Measurements from ENCODE around the gene NT5DC2.

NT5DC2 gene

DNA sequence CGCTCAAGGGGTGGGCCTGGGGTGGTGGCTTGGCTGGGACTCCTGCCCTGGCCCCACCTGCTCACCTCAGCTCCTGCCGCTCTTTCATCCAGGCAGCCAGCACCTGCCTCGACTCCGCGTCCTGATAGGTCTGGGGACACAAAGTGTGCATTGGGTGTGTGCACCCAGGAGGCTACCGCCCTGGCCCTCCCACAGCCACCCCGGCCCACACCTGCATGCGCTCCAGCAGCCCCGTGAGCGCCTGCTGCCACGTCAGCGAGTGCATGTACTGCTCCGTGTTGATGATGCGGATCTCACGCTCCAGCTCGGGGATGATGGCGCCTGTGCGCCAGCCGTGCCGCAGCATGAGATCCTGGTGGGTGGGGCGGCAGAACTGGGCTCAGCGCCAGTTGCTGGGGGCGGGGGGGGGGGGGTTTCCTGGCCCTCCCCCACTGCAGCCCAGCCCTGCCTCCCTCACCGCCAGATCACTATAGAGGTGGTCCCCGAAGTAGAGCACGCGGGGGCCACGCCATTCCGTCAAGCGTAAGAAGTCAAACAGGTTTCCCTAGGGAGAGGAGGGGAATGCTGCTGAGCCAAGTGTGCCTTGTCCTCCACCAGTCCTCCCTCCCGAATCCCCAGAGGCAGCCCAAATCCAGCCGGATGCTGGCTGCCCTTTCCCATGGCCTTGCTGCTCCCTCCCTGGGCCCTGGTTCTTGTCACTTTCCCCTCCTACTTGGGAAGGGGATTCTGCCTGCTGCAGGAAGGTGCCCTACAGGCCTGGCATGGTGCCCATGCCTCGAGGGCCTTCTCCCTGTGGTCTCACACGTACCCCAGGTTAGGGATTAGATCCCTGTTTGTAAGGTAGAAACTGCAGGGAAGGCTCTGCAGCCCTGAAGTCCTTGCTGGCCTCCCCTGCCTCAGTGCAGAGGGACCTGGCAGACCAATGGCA is 8.6 kb downstream of the NT5DC2 start:
- DNase-seq = no peak

DNA sequence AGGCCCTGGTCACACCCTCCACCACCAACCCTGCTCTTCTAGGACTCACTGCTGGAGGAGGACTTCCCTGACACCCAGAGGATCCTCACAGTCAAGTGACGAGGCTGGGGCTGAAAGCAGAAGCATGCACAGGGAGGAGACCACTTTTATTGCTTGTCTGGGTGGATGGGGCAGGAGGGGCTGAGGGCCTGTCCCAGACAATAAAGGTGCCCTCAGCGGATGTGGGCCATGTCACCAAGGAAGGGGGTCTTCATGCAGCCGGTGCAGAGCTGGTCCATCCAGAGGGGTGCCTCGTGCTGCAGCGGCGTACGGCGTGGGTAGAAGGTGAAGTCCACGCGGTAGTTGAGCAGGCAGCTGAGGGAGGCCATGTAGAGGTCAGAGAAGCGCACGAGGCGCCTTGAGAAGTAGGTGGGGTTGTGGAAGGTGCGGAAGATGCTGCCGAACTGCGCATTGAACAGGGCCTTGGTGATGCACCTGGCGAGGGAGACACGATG is 9.4 kb downstream of the NT5DC2 start:
- no peak for DNase-seq

DNA sequence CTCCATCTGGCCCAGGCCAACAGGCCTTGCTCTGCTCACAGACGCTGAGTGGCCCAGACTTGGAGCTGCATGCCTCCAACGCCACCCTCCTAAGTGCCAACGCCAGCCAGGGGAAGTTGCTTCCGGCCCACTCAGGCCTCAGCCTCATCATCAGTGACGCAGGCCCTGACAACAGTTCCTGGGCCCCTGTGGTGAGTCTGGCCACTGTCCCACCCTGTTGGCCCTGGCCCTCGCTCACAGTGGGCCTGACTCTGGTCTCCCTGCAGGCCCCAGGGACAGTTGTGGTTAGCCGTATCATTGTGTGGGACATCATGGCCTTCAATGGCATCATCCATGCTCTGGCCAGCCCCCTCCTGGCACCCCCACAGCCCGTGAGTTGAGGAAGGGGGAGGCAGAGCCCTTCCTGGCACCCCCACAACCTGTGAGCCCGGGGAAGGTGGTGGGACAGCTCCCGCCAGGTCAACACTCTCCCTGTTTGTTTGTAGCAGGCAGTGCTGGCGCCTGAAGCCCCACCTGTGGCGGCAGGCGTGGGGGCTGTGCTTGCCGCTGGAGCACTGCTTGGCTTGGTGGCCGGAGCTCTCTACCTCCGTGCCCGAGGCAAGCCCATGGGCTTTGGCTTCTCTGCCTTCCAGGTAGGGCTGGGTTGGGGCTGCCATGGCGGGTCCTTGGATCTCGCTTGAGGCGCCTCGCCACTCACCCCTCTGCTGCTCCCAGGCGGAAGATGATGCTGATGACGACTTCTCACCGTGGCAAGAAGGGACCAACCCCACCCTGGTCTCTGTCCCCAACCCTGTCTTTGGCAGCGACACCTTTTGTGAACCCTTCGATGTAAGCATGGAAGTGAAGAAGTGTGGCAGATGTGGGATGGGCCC is 10.0 kb downstream of the NT5DC2 start:
- DNase-seq = no peak

DNA sequence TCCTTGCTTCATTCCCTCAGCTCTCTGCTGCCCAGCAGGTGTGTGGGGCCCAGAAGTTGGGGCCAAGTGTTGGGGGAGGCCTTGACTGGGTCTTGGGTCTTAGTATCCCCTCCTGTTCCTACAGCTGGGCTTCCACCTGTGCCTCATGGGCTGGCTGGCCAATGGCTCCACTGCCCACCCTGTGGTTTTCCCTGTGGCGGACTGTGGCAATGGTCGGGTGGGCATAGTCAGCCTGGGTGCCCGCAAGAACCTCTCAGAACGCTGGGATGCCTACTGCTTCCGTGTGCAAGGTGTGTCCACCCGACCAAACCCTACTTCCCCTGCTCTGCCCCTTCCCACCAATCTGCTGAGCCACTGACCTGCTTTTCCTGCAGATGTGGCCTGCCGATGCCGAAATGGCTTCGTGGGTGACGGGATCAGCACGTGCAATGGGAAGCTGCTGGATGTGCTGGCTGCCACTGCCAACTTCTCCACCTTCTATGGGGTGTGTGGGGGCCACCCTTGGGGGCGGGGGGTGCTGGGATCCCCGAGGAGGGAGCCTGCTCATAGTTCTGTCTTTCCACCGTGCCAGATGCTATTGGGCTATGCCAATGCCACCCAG is 10.9 kb downstream of the NT5DC2 start:
- no peak for DNase-seq

DNA sequence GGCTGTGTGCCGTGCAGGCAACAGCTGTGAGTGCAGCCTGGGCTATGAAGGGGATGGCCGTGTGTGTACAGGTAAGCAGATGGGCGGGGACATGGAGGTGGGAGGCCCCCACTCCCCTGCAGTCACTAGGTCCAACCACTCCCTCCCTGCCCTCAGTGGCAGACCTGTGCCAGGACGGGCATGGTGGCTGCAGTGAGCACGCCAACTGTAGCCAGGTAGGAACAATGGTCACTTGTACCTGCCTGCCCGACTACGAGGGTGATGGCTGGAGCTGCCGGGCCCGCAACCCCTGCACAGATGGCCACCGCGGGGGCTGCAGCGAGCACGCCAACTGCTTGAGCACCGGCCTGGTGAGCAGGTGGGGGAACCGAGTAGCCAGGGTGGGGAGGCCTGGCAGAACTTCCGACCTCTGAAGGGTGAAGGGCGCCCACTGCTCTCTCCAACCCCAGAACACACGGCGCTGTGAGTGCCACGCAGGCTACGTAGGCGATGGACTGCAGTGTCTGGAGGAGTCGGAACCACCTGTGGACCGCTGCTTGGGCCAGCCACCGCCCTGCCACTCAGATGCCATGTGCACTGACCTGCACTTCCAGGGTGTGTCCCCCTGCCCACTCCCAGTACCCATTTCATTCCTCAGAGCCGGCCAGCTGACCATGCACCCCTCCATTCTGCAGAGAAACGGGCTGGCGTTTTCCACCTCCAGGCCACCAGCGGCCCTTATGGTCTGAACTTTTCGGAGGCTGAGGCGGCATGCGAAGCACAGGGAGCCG is 11.6 kb downstream of the NT5DC2 start:
- DNase-seq = no peak

DNA sequence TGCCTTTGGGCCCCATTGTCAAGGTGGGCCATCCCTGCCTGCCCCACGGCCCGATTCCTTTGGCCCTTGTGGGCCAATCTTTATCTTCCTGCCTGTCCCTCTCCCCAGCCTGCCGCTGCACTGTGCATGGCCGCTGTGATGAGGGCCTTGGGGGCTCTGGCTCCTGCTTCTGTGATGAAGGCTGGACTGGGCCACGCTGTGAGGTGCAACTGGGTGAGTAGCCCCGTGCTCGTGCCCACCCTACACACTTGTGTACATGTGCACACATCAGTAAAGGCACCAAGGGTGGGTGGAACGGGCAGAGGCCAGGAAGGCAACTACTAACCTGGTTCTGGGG is 12.2 kb downstream of the NT5DC2 start:
- DNase-seq = no peak

DNA sequence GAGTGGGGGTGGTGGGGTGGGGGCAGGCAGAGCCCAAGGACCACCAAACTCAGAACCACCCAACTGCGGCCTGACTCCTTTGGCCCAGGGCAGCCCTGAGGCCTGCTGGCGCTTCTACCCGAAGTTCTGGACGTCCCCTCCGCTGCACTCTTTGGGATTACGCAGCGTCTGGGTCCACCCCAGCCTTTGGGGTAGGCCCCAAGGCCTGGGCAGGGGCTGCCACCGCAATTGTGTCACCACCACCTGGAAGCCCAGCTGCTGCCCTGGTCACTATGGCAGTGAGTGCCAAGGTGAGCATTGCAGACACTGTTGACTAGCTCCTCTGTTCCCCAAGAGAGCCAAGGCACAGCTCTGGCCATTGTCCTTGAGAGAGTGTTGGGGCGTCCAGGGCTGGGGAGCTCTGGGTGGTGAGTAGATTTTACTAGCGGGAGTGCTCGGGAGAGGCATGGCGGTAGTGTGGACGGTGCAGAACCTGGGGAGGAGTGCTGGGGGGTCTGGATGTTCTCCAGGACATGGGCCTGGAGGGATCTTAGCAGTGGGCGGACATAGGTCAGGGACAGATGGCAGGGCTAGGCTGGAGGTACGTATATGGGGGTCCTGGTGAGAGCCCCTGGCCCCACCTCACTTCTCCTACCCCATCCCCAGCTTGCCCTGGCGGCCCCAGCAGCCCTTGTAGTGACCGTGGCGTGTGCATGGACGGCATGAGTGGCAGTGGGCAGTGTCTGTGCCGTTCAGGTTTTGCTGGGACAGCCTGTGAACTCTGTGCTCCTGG is 12.8 kb downstream of the NT5DC2 start:
- no peak for DNase-seq

GRCh38 chr3:52520141-52520667 is 13.5 kb downstream of the NT5DC2 start:
- no peak for DNase-seq

DNA sequence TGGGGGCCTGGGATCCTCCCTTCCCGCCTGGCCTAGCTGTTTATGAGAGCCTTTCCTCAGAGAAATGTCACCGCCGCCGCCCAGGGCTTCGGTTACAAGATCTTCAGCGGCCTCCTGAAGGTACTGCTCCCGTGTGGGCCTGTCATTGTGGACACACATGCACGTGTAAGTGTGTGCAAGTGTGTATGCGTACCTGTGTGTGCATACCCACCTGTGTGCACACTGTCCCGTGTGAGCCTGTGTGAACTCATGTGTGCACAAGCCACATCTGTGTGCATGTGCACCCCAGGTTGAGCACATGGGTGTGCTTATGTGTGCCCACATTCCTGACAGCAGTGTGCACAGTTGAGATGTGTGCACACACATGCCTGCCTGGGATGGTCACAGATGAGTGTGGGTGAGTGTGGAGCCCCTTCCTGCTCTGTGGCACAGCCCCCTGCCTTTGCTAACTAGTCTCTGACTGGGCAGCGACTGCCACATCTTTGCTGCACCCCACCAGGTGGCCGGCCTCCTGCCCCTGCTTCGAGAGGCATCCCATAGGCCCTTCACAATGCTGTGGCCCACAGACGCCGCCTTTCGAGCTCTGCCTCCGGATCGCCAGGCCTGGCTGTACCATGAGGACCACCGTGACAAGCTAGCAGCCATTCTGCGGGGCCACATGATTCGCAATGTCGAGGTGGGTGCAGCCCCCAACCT is 14.1 kb downstream of the NT5DC2 start:
- DNase-seq = no peak

DNA sequence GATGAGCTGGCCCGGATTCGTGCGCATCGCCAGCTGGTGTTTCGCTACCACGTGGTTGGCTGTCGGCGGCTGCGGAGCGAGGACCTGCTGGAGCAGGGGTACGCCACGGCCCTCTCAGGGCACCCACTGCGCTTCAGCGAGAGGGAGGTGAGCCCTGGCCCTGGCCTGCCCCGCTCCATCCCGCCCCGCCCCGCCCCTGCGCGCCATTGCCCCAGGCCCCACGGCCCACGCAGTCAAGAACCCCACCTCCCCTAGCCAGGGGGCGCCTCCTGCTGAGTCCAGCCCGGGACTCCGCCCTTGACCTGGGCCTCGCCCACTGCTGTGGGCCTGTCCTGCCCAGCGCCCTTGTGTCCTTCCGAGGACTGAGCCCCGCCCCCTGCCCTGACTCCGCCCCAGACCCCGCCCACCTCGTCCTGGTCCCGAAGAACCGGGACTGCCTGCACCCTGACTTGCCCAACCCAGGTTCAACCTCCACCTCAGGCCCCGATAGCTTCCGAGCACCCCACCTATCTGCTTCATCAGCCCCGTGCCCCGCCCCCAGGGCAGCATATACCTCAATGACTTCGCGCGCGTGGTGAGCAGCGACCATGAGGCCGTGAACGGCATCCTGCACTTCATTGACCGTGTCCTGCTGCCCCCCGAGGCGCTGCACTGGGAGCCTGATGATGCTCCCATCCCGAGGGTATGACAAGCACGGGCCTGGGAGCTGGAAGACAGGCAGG is 14.8 kb downstream of the NT5DC2 start:
- DNase-seq = no peak

- no peak for DNase-seq
Measured at GRCh38 chr3:52517796-52518722, 15.6 kb downstream of the NT5DC2 start.

GRCh38 chr3:52516509-52517195 is 17.0 kb downstream of the NT5DC2 start:
- no peak for DNase-seq

GRCh38 chr3:52515192-52515591 is 18.5 kb downstream of the NT5DC2 start:
- no peak for DNase-seq

DNA sequence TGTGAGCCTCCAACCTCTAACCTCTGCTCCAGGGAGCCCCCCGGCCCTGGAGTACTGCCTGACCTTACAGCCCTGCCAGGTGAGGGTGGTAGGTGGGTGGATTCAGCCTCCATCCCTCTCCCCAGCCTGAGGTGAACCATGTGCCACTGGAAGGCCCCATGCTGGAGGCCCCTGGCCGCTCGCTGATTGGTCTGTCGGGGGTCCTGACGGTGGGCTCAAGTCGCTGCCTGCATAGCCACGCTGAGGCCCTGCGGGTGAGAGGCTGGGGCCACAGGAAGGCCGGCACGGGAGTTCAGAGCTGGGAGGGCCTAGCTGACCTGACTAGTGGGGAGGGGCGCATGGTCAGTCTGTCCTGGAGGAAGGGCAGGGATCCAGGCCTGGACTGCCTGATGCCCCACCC is 19.1 kb downstream of the NT5DC2 start:
- DNase-seq = no peak

DNA sequence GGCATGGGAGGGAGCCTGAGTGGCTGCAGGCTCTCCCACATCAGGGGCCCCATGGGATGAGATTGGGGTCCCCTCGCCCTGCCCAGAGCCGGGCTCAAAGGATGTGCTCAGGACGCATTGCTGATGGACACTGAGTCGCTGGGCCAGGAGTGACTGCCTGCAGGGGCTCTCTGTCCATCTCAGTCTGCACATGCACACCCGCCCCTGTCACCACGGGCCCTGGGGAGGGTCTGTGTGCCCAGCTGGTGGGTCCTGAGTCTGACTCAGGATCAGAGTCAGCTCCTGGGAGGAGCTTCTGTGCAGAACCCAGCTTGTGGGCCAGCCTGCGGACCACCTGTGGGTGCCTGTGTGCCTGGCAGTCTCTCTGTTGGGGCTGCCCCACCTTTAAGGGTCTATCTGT is 20.4 kb downstream of the NT5DC2 start:
- no peak for DNase-seq

DNA sequence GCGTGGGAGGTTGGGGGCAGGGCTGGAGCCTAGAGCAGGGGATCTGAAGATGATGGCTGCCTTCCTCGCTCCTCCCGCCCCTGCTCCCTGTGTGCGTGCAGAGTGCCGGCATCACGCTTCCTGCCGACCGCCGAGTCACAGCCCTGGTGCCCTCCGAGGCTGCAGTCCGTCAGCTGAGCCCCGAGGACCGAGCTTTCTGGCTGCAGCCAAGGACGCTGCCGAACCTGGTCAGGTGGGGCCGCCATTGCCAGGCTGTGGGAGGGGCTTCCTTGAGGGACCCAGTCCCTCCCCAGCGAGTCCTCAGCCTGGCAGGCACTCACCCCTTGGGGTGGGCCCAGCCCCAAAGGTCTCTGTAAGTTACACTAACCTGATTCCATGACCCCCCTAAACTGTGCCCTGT is 20.9 kb downstream of the NT5DC2 start:
- no peak for DNase-seq

- no peak for DNase-seq
Measured at GRCh38 chr3:52512105-52512504, 21.6 kb downstream of the NT5DC2 start.

- no peak for DNase-seq
Measured at GRCh38 chr3:52511509-52511908, 22.1 kb downstream of the NT5DC2 start.

Measured in stimulated activated CD4-positive, alpha-beta T cell treated with anti-CD3 and anti-CD28 coated beads, Interleukin-4, amount 100 ng/mL, for 4 hours (primary cell).